HG03095 (cell line): ENCODE results near the gene ATP1B1.
A peak's percentile ranks its signal among the peaks of the same experiment; 100 is the strongest.
"Not testable (repeated sequence)": the region's sequence is repeated elsewhere in the genome, so short reads cannot be mapped to it uniquely, and the experiment has no call there.

ENCODE experiments used
- ATAC-seq: cut with Tn5 transposase; IDR thresholded peaks from one replicate; pipeline ENCODE4 v1.9.1; 2021; ENCODE audit warnings: moderate library complexity; ENCODE audit not compliant: unreplicated experiment

Gene ATP1B1

DNA sequence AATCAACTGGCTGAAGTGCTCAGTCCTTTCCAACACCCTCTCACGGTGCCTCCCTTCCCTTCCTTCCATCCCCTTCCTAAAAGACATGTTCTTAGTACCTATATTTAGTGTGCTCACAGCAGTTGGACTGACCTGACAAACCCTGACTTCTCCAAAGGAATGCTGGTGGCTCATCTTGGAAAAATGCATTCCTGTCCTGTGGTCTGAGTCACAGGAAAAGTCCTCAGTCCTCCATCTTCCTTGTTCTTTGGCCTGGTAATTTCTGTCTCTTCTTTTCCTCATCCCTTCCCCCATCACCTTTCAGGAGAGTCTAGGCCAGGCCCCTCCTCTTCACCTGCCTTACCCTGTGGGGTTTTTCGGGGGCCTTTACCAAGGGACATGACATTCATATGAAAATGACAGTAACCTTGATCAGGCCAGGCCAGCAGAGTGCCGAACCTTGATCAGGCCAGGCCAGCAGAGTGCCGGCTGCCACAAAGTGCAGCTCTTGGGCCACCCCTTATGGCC lies 7.2 kb downstream of the ATP1B1 start:
- ATAC-seq, result no peak

DNA sequence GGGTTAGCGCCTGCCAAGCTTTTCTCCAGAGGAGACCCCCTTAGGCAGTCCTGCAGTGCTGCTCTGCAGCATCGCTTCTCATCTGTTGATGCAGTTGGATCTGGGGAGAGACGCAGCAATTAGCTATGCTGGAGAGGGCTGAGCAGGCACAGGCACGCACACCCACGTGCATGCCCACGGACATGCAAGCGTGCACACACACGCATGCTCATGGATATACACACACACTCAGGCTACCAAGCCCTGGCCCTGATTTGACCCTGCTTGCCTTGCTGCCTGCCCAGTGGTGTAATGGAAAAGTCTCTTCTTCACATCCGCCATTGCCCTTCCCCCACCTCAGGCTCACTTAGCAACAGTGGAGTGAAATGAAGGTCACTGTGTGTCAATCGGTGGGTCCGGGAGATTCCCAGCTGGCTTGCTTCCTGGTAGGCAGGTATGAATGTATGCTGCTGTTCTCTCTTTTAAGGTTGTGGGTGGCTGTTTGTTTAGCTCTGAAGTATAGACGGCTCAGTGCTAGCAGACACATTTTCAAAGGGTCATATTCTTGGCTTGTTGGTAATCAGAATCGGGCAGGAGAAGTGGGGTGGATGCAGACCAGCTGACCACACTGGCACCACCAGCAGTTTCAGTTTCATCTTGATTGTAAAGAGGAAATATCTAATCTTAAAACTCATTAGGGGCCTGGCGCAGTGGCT lies 9.5 kb downstream of the ATP1B1 start:
- ATAC-seq, result peak; percentile 53

DNA sequence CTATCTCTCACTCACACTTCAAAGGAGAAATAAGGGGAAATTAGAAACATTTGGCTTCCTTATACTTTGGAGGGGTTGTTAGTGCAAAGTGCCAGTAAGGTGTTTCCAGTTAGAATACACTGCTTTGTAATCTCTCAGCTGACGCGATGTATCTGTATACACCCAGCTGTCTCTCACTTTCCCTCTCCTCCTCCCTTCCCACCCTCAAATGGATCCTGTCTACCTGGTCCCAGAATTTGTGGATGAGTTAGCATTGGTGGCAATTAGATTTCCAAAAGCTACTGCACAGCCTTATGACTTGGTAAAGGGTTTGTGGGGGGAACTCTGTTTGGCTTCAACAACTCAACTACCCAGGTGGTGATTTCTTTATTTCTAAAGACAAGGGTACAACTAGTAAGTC lies 10.5 kb downstream of the ATP1B1 start:
- ATAC-seq, result no peak

DNA sequence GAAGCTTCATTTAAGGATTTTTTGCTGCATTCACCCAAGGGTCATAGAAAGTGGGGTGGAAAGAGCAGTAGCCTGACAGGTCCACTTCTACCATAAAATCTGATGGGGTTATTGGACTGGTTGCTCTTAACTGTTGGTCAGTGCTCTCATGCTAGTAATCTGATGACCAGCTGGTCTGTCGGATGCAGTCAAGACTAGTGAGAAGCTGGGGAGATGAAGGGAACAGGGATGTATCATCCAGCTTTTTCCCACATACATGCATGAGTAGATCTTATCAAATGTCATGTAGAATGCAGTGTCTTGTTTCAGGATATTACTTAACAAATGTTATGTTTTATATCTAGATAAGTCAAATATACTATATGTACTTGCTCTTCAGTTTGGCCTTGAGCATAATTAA lies 11.1 kb downstream of the ATP1B1 start:
- no peak for ATAC-seq

DNA sequence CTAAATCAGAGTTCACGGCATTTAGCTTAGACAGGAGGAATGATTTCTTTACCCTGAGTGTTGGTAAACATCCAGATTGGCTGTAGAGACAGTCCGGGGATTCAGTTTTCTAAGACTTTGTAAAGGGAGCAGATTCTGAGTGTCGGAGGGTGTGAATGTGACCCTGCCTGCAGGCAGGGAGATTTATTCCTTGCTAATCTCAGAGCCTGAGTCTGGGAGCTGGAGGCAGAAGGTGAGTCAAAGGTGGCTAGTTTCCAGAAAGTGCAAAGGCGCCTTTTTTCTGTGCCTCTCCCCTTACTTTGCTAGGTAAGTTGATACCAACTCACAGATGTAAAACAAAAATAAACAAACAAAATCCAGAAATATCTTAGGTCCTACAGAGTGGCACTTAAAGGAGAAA lies 11.7 kb downstream of the ATP1B1 start:
- ATAC-seq, result no peak

DNA sequence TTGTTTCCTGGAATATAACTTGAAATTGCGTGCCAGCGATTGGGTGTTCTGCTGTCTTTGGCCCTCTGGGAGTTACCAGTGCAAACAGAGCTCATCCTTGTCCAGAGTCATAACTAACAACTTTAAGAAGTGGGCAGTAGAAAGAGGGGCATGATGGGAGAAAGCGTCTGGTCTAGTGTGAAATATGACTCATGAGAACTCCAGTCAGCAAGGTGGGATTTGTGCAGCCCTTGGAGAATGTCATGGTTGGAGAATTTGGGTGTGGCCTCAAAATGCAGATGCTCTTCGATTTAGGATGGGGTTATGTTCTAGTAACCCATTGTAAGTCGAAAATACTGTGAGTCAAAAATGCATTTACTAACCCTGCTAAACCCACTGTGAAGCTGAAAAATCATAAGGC lies 12.9 kb downstream of the ATP1B1 start:
- ATAC-seq, result no peak

DNA sequence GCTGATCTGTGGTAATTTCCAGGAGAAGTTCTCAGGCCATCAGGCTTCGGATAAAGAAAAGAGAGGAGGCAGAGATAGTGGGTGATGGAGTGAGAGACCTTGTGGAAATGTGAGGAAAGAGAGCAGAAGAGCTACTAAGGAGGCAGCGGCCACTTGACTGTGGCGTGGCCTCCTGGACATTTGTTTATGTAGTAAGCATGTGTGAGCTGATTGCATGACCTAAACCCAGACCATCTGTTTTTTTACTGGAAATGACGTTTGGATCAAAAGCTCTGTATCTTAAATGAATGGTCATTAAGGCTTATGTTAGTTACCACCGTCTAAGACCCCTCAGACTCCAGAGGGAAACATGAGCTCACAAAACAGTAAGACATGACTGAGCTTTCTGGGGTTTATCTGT lies 13.6 kb downstream of the ATP1B1 start:
- ATAC-seq, result no peak

DNA sequence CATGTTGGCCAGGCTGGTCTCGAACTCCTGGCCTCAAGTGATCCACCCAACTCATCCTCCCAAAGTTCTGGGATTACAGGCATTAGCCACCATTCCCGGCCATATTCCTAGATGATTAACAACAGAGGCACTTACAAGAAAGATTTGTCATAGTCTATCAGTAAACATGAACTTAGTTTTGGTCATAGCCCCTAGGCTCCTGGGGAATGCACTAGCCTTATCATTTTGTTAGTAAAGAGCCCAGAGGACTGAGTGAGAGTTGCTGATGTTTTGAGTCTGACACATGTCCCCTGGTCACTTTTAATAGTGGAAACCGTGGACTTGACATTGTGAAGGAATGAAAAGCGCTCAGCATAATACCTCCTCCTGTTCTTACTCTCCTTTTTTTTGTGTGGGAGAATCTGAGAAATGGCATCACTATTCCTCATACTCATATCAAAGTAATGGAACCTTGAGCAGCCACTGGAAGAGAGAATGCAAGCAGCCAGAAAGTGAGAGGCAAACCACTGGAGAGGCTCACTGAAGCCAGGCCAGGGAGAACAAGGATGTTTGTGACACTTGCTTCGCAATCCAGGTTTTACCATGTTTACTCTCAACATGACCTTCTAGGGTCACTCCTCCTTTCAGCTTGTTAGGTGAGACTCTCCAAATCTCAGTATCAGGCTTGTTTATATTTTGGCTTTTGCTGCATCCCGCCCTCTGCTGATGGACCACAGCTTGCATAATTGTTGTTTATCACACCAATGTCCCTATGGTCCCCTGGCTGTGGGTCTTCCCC lies 14.8 kb downstream of the ATP1B1 start:
- no peak for ATAC-seq

DNA sequence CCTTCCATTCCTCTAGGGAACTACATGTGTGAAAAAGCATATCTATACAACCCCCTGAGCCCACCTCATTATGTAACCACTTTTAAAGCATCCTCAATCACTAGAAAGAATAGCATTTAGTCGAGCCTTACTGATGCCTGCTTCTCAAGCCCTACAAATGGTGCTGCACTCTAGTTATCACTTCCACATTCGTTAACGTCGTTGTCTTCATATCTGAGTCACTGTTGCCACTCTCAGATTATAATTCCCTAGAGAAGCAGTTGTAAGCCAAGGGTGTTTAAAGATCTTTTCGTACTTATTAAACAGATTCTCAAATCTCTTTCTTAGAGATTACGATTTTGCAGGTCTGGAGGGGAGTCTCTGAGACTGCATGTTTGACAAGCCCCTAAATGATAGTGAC lies 16.5 kb downstream of the ATP1B1 start:
- ATAC-seq, result no peak

DNA sequence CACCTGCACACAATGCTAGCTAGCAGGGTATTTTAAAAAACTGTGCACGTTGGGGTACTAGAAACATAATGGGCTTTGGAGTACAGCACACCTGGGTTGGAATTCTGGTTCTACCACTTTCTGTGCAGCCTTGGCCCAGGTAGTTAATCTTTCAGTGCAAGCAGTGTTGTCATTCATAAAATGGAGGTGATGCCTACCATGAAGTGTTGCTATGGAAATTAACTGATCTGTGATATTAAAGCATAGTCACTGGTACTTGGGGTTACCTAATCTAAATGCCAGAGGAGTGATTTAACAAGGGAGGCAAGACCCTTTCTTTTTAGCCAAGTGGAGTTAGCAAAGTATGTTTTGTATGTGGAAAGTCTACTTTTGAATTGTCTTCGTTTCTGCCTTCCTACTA lies 18.0 kb downstream of the ATP1B1 start:
- no peak for ATAC-seq

DNA sequence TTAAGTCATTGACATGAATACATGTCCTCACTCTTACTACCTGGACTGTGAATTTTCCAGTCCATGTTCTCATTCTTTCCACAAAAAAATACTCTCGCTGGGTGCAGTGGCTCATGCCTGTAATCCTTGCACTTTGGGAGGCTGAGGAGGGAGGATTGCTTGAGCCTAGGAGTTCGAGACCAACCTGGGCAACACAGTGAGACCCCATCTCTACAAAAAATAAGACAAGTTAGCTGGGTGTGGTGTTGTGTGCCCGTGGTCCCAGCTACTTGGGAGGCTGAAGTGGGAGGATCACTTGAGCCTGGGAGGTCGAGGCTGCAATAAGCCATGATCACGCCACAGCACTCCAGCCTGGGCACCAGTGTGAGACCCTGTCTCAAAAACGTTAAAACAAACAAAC lies 19.1 kb downstream of the ATP1B1 start:
- not testable (repeated sequence) for ATAC-seq

DNA sequence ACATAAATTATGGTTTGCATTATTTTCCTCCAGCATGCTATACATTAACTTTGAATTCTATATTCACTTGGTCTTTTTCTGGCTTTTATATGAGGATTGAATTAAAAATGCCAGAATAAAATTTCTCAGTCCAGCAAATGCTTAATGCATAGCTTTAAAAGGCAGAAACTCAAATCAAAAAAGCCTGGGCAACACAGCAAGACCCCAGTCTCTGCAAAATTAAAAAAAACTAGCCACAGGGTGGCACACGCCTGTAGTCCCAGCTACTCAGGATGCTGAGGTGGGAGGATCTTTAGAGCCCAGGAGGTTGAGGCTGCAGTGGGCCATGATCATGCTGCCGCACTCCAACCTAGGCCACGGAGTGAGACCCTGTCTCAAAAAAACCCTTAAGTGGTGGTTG lies 19.8 kb downstream of the ATP1B1 start:
- ATAC-seq, result no peak

DNA sequence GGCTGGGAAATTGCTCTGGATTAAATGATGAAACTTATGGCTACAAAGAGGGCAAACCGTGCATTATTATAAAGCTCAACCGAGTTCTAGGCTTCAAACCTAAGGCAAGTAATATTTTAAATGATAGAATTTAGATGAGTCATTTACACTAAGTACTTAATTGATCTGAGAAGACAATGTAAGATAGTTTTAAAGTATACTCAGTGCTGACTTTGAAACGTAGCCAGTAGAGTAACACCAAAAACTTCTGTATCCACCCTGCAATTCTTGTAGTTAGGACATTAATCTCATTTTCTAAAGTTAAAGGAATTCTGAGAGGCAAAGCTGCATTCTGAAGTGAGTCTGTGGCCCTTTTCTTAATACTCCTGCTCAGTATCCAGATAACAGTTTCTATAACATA lies 20.8 kb downstream of the ATP1B1 start:
- ATAC-seq, result no peak

DNA sequence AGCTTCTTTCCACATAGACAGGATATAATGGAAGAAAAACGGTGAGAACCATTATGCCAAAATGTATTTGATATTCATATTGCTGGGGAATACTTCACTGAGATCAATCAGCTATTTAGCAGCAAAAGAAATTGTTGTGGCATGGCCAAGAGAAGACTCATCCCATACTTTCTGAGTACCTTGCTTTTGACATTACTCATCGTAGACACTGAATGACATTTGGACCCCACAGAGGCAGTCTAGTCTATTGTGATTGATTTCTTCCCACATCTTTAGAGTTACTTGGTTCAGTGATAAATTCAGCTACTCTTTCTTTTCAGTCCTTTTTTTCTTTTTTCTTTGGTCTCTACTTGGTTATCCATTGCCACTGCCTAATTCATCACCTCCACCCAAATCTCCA lies 22.1 kb downstream of the ATP1B1 start:
- no peak for ATAC-seq

DNA sequence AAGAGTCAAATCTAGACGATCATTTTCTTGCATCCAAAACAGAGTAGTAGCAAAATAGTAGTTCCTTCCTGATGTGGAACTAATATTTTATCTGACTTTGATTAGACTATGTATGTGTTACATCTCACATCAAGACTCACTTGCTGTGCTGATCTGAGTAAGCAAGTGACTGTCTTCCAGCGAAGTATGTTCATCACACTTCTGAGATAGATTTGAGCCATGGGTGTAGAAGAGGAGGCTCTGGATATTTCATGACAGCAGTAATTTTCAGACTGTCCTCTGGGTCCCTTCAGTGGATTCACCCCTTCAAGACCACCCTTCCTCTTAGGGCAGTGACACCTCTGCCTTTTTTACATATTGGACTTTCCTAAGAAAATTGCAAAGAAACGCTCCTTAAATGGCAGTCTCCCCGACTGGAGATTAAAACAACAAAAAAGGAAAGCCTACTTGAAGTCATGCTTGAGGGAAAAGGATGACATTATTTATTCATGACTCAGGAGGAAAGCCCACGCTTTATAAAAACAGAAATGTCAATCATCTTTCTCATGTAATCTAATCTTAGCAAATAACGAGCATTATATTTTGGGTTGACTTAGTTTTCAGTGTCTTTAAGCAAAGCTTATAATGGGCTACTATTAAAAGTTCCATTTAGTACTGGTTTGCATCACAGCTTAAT lies 22.8 kb downstream of the ATP1B1 start:
- no peak for ATAC-seq

DNA sequence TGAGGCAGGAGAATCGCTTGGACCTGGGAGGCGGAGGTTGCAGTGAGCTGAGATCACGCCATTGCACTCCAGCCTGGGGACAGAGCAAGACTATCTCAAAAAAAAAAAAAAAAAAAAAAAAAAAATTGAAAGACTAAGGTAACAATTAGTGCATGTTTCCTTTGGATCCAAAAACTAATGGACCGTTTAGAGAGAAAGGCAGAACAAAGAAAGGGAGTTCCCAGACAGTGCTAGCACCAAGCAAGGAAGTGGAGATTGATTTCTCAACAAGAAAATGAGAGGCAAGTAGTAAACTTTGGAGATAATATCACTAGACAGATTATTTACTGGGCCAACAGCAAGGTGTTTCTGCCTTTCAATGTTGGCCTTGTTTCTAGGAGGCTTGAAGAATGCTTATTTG lies 24.2 kb downstream of the ATP1B1 start:
- no peak for ATAC-seq

DNA sequence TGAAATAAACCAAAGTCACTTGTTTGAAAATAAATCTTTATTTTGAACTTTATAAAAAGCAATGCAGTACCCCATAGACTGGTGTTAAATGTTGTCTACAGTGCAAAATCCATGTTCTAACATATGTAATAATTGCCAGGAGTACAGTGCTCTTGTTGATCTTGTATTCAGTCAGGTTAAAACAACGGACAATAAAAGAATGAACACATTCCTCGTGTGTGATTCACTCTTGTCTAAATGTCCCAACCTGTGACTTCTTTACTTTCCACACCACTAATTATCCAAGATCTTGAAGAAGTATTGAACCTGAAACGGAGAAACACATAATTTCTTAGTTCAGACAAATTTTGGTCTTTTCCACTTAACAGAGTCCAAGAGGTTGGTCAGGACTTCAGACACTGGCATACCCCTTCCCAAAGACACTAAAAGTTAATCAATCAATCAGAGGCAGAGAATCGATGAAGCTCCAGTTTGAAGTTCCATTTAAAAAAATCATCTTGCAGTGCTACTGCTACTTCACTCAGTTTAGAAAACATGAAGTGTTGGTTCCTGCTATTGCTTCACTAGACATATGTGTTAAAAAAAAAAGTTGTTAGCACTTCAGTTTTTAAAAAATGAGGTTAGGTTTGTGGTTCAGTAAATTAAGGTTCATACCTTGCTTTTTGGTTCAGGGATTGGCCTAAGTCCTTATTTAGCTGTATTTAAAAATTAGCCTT lies 26.2 kb downstream of the ATP1B1 start:
- no peak for ATAC-seq

DNA sequence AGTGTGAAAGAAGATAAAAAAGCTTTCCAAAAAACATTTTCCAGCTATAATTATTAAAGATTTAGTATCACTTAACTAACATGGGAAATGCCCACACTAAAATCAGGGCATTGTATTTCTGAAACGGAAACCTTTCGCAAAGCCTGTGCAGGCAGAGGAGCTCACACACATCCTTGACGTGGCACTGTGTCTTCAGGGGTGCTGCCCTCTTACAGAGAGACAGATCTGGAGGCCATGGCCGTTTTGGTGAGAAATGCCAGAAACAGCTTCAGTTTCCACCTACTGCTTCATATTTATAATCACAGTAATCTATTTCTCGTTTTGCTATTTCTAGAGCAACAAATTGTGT lies 26.7 kb downstream of the ATP1B1 start:
- no peak for ATAC-seq

DNA sequence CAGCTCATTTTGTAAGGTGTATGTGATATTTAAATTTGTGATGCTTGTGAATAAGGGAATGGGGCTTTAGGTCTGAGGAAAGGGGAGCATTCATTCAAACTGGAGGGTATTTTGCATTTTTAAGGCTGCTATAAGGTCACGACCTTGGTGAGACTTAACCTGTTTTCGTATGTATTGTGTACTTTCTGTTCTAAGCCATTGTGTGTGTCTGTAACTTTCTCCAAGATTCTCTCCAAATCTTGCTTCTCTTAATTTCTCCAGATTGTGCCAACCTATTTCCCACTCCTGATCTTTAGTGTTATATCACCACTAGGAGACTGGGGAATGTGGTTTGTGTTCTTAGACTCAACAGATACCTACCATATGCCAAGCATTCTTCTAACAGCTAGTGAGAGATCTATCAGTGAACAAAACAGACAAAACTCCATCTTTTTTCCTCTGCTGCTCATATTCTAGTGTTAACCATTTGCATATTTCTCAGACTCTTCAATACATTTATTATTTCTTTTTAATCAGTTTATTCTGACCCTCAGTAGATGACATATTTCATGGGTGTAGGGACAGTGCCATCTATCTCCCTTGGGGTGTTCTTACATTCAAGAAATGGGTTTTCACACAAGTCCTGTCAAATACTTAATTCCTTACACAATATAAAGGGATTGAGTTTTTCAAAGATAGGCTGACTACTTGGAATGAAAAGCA lies 27.5 kb downstream of the ATP1B1 start:
- no peak for ATAC-seq

DNA sequence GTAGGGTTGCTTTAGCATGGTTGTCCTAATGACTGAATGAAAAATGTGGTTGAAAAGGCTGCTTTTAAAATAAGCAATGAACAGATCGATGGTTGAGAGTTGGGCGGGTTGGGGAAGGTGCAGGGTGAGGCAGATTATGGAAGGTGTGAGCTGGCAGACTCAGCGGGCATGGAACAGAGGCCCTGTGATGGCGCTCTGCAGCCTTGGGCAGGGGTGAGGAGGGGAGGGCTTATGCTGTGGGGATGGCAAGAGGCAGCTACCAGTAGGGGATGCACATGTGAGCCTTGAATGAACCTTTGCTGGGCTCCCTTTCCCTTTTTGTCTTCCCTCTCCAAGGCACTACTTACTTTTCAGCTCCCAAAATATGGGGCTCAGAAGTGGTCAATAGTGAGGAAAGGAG lies 30.9 kb downstream of the ATP1B1 start:
- no peak for ATAC-seq
